ENCODE measurements around the gene OCEL1. TPM values are rescaled to one million over a fixed set of nuclear protein-coding genes. Genes with fewer than 3 reads are reported as not detected.

The OCEL1 gene
- total RNA-seq, 1 experiment from 2014 or later: 25.7 TPM

DNA sequence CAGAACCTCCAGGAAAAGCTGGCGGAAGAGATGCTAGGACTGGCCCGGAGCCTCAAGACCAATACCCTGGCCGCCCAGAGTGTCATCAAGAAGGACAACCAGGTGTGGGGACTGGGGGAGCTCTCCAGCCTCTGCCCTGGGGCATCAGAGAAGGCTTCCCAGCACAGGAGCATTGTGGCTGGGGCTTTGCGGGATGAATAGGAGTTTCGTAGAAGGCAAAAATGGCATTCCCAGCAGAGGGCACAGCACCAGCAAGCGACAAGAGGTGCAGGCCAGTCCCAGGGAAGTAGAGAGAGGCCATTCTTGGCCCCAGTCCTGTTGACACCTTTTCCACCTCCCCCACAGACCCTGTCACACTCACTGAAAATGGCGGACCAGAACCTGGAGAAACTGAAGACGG is 6.7 kb upstream of the OCEL1 start:
- WGBS (ENCODE audit: extremely low coverage, insufficient read length, low lambda C conversion rate): no CpG with 5 or more reads among the region's 8 CpGs

More for the DNA sequence above, 6.7 kb upstream of the OCEL1 start:
- H3K27me3 ChIP-seq (ENCODE audit: insufficient read depth, low read length): no peaks in the 10 kb centered on the region
- H4K8ac ChIP-seq (replicated peaks; ENCODE audit: insufficient read length, low read depth, low read length): no peak overlapping the region
- H4K5ac ChIP-seq (ENCODE audit: insufficient read length, low read depth, low read length): no peak overlapping the region
- no peak overlapping the region for H2BK15ac ChIP-seq (ENCODE audit: low read depth, low read length)
- Mint-ChIP-seq H3K36me3 (ENCODE audit: insufficient read depth in 1 of 3, low read depth in 3 of 3) (peaks cover 13 to 24% (median 21%) of the 10 kb centered on the region in 3 experiments), H3K4me3 (peak overlapping the region in 1 of 2 experiments; percentile 61; a peak in 2 of 5 replicates), H3K9me3 (no peaks in the 10 kb centered on the region), H3K27ac (peak overlapping the region; percentile 39 to 72 (median 55); a peak in 3 of 7 replicates), H3K4me1 (peaks cover 7 to 14% of the 10 kb centered on the region in 2 experiments; a peak in 3 of 4 replicates), H3K27me3 (ENCODE audit: low read depth) (no peaks in the 10 kb centered on the region)
- no peak overlapping the region for H2BK12ac ChIP-seq (ENCODE audit: insufficient read length, low read depth, low read length)
- H3K4me2 ChIP-seq (ENCODE audit: insufficient read depth, insufficient read length, low read length): no peak overlapping the region
- H3K79me1 ChIP-seq (ENCODE audit: insufficient read depth, low read depth, low read length, poor library complexity, severe bottlenecking): no peaks in the 10 kb centered on the region
- H3K79me2 ChIP-seq (ENCODE audit: insufficient read depth, low read length): no peaks in the 10 kb centered on the region
- H3K56ac ChIP-seq (ENCODE audit: insufficient read length, low read depth, low read length): no peak overlapping the region
- no peak overlapping the region for H3K9ac ChIP-seq (ENCODE audit: extremely low read depth, insufficient read length, low read length)
- H4K91ac ChIP-seq (ENCODE audit: insufficient read length, low read depth, low read length): no peak overlapping the region
- peaks cover 5% of the 10 kb centered on the region for H3K23me2 ChIP-seq (ENCODE audit: insufficient read length, low read depth, low read length, poor library complexity, severe bottlenecking)
- no peak overlapping the region for H2AK5ac ChIP-seq (ENCODE audit: insufficient read length, low read length)
- no peaks in the 10 kb centered on the region for H3K9me3 ChIP-seq (ENCODE audit: control insufficient read depth, low read depth, low read length)
- no peak overlapping the region for H3K18ac ChIP-seq (ENCODE audit: insufficient read length, low read depth, low read length)
- no peak overlapping the region for H2BK5ac ChIP-seq (ENCODE audit: insufficient read length, low read length)
- TF ChIP-seq, protein P1, sequence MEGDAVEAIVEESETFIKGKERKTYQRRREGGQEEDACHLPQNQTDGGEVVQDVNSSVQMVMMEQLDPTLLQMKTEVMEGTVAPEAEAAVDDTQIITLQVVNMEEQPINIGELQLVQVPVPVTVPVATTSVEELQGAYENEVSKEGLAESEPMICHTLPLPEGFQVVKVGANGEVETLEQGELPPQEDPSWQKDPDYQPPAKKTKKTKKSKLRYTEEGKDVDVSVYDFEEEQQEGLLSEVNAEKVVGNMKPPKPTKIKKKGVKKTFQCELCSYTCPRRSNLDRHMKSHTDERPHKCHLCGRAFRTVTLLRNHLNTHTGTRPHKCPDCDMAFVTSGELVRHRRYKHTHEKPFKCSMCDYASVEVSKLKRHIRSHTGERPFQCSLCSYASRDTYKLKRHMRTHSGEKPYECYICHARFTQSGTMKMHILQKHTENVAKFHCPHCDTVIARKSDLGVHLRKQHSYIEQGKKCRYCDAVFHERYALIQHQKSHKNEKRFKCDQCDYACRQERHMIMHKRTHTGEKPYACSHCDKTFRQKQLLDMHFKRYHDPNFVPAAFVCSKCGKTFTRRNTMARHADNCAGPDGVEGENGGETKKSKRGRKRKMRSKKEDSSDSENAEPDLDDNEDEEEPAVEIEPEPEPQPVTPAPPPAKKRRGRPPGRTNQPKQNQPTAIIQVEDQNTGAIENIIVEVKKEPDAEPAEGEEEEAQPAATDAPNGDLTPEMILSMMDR (conservative IDR thresholded peaks at IDR 0.05): no peak
- H3K23ac ChIP-seq (ENCODE audit: insufficient read length, low read depth, low read length): no peak overlapping the region
- H3K4me1 ChIP-seq (ENCODE audit: insufficient read depth, low read length): no peaks in the 10 kb centered on the region; the same call in 1 of the 2 replicates
- H4K20me1 ChIP-seq (ENCODE audit: control insufficient read depth, insufficient read depth, insufficient read length): no peaks in the 10 kb centered on the region
- H3K4ac ChIP-seq (ENCODE audit: low read depth, low read length): no peak overlapping the region
- H2BK20ac ChIP-seq (ENCODE audit: low read depth, low read length, poor library complexity, severe bottlenecking): no peak overlapping the region
- no peak for DNase-seq
- no peak overlapping the region for H3K27ac ChIP-seq (ENCODE audit: insufficient read length, low read depth, low read length)
- H3T11ph ChIP-seq (ENCODE audit: low read length): no peak overlapping the region
- no peak overlapping the region for H2AFZ ChIP-seq (ENCODE audit: low read length)
- H3K14ac ChIP-seq (ENCODE audit: insufficient read depth, low read length): no peak overlapping the region
- no peak overlapping the region for H2BK120ac ChIP-seq (ENCODE audit: low read depth, low read length, poor library complexity, severe bottlenecking)

Measured in H9 (cell line).